ENCODE data around the gene CCDC15.

DNA sequence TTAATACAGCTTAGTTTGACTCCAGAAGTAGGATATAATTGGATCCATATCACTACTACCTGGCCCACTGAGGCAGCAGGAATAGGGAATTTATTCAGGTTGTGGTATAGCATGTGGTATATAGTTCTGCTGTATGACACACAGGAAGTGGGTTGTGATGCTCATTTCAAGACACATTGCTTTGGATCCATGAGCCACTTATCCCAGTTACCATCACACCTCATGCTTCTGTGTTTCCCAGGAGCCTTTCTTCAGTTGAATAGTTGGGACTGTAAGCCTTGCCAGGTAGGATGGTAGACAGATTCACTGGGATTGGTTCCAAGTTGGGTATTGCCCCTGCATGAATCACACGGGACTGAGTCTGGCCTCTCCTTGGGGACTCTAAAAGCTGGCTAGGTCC is 99.2 kb downstream of the CCDC15 start:
- no peak for TF ChIP-seq EZH2 (IDR thresholded peaks at IDR 0.05; ENCODE audit: low read length, unreplicated experiment)
- TF ChIP-seq, protein P1, sequence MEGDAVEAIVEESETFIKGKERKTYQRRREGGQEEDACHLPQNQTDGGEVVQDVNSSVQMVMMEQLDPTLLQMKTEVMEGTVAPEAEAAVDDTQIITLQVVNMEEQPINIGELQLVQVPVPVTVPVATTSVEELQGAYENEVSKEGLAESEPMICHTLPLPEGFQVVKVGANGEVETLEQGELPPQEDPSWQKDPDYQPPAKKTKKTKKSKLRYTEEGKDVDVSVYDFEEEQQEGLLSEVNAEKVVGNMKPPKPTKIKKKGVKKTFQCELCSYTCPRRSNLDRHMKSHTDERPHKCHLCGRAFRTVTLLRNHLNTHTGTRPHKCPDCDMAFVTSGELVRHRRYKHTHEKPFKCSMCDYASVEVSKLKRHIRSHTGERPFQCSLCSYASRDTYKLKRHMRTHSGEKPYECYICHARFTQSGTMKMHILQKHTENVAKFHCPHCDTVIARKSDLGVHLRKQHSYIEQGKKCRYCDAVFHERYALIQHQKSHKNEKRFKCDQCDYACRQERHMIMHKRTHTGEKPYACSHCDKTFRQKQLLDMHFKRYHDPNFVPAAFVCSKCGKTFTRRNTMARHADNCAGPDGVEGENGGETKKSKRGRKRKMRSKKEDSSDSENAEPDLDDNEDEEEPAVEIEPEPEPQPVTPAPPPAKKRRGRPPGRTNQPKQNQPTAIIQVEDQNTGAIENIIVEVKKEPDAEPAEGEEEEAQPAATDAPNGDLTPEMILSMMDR (conservative IDR thresholded peaks at IDR 0.05; ENCODE audit: low read depth, low read length), result no peak

Measured in PC-3 (cell line).